ENCODE data around the gene DYRK4.
"Not testable (repeated sequence)": the region's sequence is repeated elsewhere in the genome, so short reads cannot be mapped to it uniquely, and the experiment has no call there.

DYRK4 gene

GRCh38 chr12:4562034-4562657 lies at the start of gene DYRK4:
Gene DYRK4, plus strand, starts transcription at chr12:4562208. Its CDS starts 38 bp downstream, at chr12:4562246.
- DNase-seq = peak; percentile 26 to 64 (median 28)

- no peak for DNase-seq
Measured at GRCh38 chr12:4518106-4518728, 43.8 kb upstream of the DYRK4 start.

- not testable (repeated sequence) for DNase-seq
Measured at GRCh38 chr12:4523443-4523842, 38.6 kb upstream of the DYRK4 start.

- peak in 1 of 3 experiments; percentile 56 for DNase-seq
Measured at GRCh38 chr12:4526923-4527546, 35.0 kb upstream of the DYRK4 start.

GRCh38 chr12:4530160-4530559 lies 31.8 kb upstream of the DYRK4 start:
- DNase-seq = no peak

- DNase-seq = no peak
Measured at GRCh38 chr12:4530982-4531586, 30.9 kb upstream of the DYRK4 start.

- DNase-seq = no peak
Measured at GRCh38 chr12:4535092-4535491, 26.9 kb upstream of the DYRK4 start.

GRCh38 chr12:4535871-4536270 lies 26.1 kb upstream of the DYRK4 start:
- DNase-seq = no peak

GRCh38 chr12:4538207-4539160 lies 23.5 kb upstream of the DYRK4 start, which contains the start of gene RAD51AP1:
Gene RAD51AP1, plus strand, starts transcription at chr12:4538890. Its CDS starts 50 bp downstream, at chr12:4538940.
- DNase-seq = peak; percentile 96 to 99 (median 96)

- DNase-seq = no peak
Measured at GRCh38 chr12:4539167-4539870, 22.7 kb upstream of the DYRK4 start.

GRCh38 chr12:4540170-4540569 lies 21.8 kb upstream of the DYRK4 start:
- DNase-seq = no peak

- DNase-seq = no peak
Measured at GRCh38 chr12:4540638-4541037, 21.4 kb upstream of the DYRK4 start.

GRCh38 chr12:4545195-4545594 lies 16.8 kb upstream of the DYRK4 start:
- no peak for DNase-seq

- DNase-seq = no peak
Measured at GRCh38 chr12:4552191-4552590, 9.8 kb upstream of the DYRK4 start.

- DNase-seq = no peak
Measured at GRCh38 chr12:4553943-4554342, 8.1 kb upstream of the DYRK4 start.

- no peak for DNase-seq
Measured at GRCh38 chr12:4555804-4556203, 6.2 kb upstream of the DYRK4 start.

GRCh38 chr12:4556735-4557530 lies 5.1 kb upstream of the DYRK4 start:
- DNase-seq = no peak

- no peak for DNase-seq
Measured at GRCh38 chr12:4557586-4557985, 4.4 kb upstream of the DYRK4 start.

GRCh38 chr12:4558171-4558570 lies 3.8 kb upstream of the DYRK4 start:
- no peak for DNase-seq

GRCh38 chr12:4563336-4563735 lies 1.3 kb downstream of the DYRK4 start:
- DNase-seq = no peak

- no peak for DNase-seq
Measured at GRCh38 chr12:4564818-4565217, 2.8 kb downstream of the DYRK4 start.

All from NCI-H1417 (cell line).